HG03457 (cell line): ENCODE data around the gene SLC4A2.

Experiments
- ATAC-seq: cut with Tn5 transposase; IDR thresholded peaks from one replicate; pipeline ENCODE4 v1.9.1; 2021; ENCODE audit warnings: moderate number of reproducible peaks; ENCODE audit not compliant: unreplicated experiment

SLC4A2 gene

GRCh38 chr7:151125846-151126481 lies 66.6 kb downstream of the SLC4A2 start:
- no peak for ATAC-seq
